ENCODE results near the gene TMEM86A. TPM values are rescaled to one million over a fixed set of nuclear protein-coding genes. Genes with fewer than 3 reads are reported as not detected.

The TMEM86A gene
- total and polyA plus RNA-seq, 2 of the 4 experiments (the other 2 are of a cell fraction): 0.31 to 0.36 TPM

- ATAC-seq (ENCODE audit: low read depth) (no peak), DNase-seq (no peak)
- no peak overlapping the region for H3K27ac ChIP-seq (ENCODE audit: insufficient read depth, low read length)
- no peak overlapping the region for H3K4me2 ChIP-seq (ENCODE audit: low read depth, low read length)
- no peak overlapping the region for H2BK5ac ChIP-seq (ENCODE audit: low read depth, low read length, poor library complexity, severe bottlenecking)
- no peaks in the 10 kb centered on the region for H3K4me1 ChIP-seq (ENCODE audit: control insufficient read depth, insufficient read depth, low read length)
- dilution Hi-C loops (cut with HindIII; ENCODE audit: low sequenced_read_pairs, unreplicated experiment): no loop called here
- no peaks in the 10 kb centered on the region for H3K79me1 ChIP-seq (ENCODE audit: low read depth in 1 of 2, low read length in 2 of 2)
- H3K27me3 ChIP-seq (ENCODE audit: control insufficient read depth, insufficient read depth, low read length): peaks cover 15% of the 10 kb centered on the region
- 100% methylated on average over 3 of the region's 8 CpGs; no CpG with 5 or more reads in 1 of the 2 experiments for WGBS, 2 experiments (ENCODE audit: extremely low coverage in 2 of 2, insufficient read length in 1 of 2)
- no peak overlapping the region for H3K18ac ChIP-seq (ENCODE audit: low read depth, low read length)
- no peaks in the 10 kb centered on the region for H3K9me1 ChIP-seq (ENCODE audit: insufficient read depth, low read length)
- no peak overlapping the region for H2BK120ac ChIP-seq (ENCODE audit: low read depth, low read length)
- H2BK15ac ChIP-seq (ENCODE audit: low read depth, low read length): no peak overlapping the region
- H3K4me3 ChIP-seq (ENCODE audit: insufficient read depth, low read depth, low read length): no peak overlapping the region
- no peak overlapping the region for H3K9ac ChIP-seq (ENCODE audit: low read depth, low read length)
- H3K36me3 ChIP-seq (ENCODE audit: control insufficient read depth, insufficient read depth, low read length): no peaks in the 10 kb centered on the region
- H4K8ac ChIP-seq (ENCODE audit: low read depth in 2 of 2, low read length in 2 of 2): no peak overlapping the region
- CTCF ChIA-PET: no interaction called here
- no peak overlapping the region for H2AK5ac ChIP-seq (ENCODE audit: low read depth, low read length)
- no peaks in the 10 kb centered on the region for H3K9me3 ChIP-seq (ENCODE audit: control insufficient read depth, insufficient read depth, low read length)
- H2BK20ac ChIP-seq (ENCODE audit: low read depth, low read length): no peak overlapping the region
- H2AFZ ChIP-seq (replicated peaks; ENCODE audit: low read length, poor library complexity): no peak overlapping the region
- intact Hi-C loops (cut with micrococcal nuclease): no loop called here
- H4K20me1 ChIP-seq (ENCODE audit: insufficient read depth, low read length): no peaks in the 10 kb centered on the region
- H2AK9ac ChIP-seq (replicated peaks; ENCODE audit: low read depth, low read length, poor library complexity): no peak overlapping the region
- no peak overlapping the region for H4K91ac ChIP-seq (ENCODE audit: insufficient read depth, low read depth, low read length)
- no peak overlapping the region for H4K5ac ChIP-seq (ENCODE audit: low read depth, low read length)
- no peak overlapping the region for H3K23ac ChIP-seq (ENCODE audit: low read depth, low read length)
- POLR2A ChIA-PET (ENCODE audit: unreplicated experiment): no interaction called here
- H3K4ac ChIP-seq (ENCODE audit: low read depth, low read length): no peak overlapping the region
- no peak overlapping the region for H3K56ac ChIP-seq (ENCODE audit: extremely low read depth, insufficient read depth, low read length)
- H3K14ac ChIP-seq (replicated peaks; ENCODE audit: low read depth, low read length): no peak overlapping the region
- BruUV-seq (replicated peaks): no TSS peak
- in situ Hi-C loops (cut with MboI; ENCODE audit: low sequenced_read_pairs): loop anchor here (25.0 kb wide), 1 partner anchor 200 kb away; the partner anchor contains the start of gene TSG101
- TF ChIP-seq POLR2A (IDR thresholded peaks at IDR 0.05; ENCODE audit: low read depth, low read length): no peak
- TF ChIP-seq USF2 (IDR thresholded peaks at IDR 0.05; ENCODE audit: low read depth, low read length): no peak
- TF ChIP-seq RFX5 (IDR thresholded peaks at IDR 0.05; ENCODE audit: low read depth, low read length): no peak
- no peak for TF ChIP-seq MAFK (IDR thresholded peaks at IDR 0.05; ENCODE audit: low read depth, low read length)
- no peak for TF ChIP-seq CTCF (conservative IDR thresholded peaks at IDR 0.05; ENCODE audit: low read depth, low read length)
- no peak for TF ChIP-seq MAZ (IDR thresholded peaks at IDR 0.05; ENCODE audit: borderline replicate concordance, low read depth, low read length)
- TF ChIP-seq ELK1 (IDR thresholded peaks at IDR 0.05; ENCODE audit: borderline replicate concordance, low read depth, low read length): no peak
- no peak for TF ChIP-seq SMC3 (IDR thresholded peaks at IDR 0.05; ENCODE audit: low read depth, low read length)
Observed at GRCh38 chr11:18737642-18738041, 39.1 kb downstream of the TMEM86A start.

All from IMR-90 (cell line).